Adipocyte (in vitro differentiated cells): Measurements from ENCODE around the gene NAPB.
A peak's percentile ranks its signal among the peaks of the same experiment; 100 is the strongest.
"Not testable (repeated sequence)": the region's sequence is repeated elsewhere in the genome, so short reads cannot be mapped to it uniquely, and the experiment has no call there.

Source experiments
- DNase-seq: peaks from one replicate; pipeline ENCODE4 v3.0.0-alpha.2; 2015; ENCODE audit warnings: low read depth
- H3K27me3 ChIP-seq: replicated peaks from 2 replicates; pipeline ENCODE4 v1.7.0; 2013; ENCODE audit warnings: mild to moderate bottlenecking, low read length, moderate library complexity; ENCODE audit not compliant: control insufficient read depth, insufficient read depth
- H3K36me3 ChIP-seq: 2 replicates; pipeline ENCODE4 v1.7.0; 2013; ENCODE audit warnings: low read length, mild to moderate bottlenecking, moderate library complexity; ENCODE audit not compliant: control insufficient read depth, insufficient read depth, severe bottlenecking
- H3K4me1 ChIP-seq: 2 replicates; pipeline ENCODE4 v1.7.0; 2013; ENCODE audit warnings: mild to moderate bottlenecking, low read length, moderate library complexity; ENCODE audit not compliant: control insufficient read depth, insufficient read depth
- H3K4me3 ChIP-seq: 2 replicates; pipeline ENCODE4 v1.7.0; 2013; ENCODE audit warnings: mild to moderate bottlenecking, low read length, moderate library complexity
- H3K9ac ChIP-seq: 2 replicates; pipeline ENCODE4 v1.7.0; 2013; ENCODE audit warnings: mild to moderate bottlenecking, low read length, moderate library complexity
- H3K9me3 ChIP-seq: 2 replicates; pipeline ENCODE4 v1.7.0; 2013; ENCODE audit warnings: mild to moderate bottlenecking, low read length, moderate library complexity; ENCODE audit not compliant: control insufficient read depth

NAPB gene

DNA sequence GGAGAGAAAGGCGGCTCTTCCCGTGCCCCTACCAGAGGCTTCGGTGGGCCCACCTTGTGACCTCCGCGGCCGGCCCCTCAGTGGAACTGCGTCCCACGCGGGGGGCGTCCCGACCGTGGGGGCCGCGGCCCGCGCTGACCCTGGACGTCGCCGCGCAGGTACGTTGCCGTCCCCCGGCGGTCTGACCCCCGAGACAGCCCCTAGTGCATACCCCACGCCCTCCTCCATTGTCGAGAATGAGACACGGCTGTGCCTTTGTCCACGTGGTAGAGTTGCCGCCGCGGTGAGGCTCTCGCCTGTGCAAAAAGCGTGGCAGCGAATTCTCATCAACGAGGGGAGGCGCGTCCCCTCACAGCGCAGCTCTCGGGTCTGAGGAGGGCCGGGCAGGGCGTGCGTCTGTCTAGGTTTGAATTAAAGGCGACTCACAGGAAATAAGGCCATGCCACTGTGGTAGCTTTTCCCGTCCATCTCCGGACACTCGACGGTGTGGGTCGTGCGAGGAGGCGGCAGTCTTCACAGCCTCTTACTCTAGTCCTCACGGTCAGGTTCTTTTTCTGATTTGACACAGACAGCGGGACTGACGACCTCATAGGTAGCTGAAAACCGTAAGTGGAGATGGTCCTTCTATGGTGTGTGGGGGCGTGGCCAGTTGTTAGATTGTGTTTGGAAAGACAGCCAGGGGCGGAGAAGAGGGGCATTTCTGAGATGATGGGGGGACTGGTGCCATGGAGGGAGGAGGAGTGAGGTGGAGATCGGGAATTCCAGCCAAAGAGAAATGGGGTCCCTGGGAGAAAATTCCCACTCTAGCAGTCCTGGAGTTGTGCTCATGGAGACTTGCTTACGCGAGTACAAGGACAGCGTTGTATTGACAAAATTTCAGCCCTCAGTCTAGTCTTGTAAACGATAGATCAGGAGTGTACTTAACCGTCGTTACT is 70.1 kb downstream of the NAPB start:
- Histone ChIP-seq H3K4me3 (peak overlapping the region; percentile 91), H3K9ac (peak overlapping the region; percentile 87), H3K36me3 (peaks cover 19% of the 10 kb centered on the region), H3K9me3 (no peaks in the 10 kb centered on the region), H3K27me3 (no peaks in the 10 kb centered on the region), H3K4me1 (peaks cover 28% of the 10 kb centered on the region)
- DNase-seq: peak; percentile 76

DNA sequence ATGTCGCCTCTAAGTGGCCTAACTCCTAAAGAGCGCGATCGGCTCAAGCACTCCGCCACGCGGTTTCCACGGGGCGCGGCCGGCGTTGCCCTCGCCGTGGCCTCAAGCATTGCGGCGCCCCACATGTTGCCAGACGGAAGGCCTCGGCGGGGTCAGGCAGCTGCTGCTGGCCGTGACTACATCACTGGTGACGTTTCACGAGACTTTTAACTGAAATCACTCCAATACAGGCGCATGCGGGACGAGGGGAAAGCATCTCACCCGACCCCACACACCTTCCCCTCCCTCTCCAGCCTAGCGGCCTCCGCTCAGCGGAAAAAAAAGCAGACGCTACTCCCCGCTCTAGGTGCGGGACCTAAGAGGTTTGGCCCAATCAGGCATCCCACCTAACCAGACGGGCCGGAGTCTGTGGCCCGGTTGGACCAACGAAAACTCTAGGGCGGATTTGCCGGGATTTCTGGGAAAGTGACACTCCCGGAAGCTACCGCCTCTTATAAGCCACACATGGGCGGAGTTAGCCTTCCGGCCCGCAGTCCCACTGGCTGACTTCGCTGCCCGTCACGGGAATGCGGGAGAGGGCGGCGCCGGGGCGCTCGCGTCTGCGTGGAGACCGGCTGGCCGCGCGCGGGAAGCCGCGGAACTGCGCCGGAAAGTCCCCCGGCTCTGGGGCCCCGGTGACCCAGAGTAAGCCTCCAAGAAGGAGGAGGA is 70.9 kb downstream of the NAPB start, which contains the start of gene NXT1:
TSS of gene NXT1 (plus strand) at position 596 of the 708 bp plus-strand sequence. CDS start 3,251 bp downstream, outside the sequence.
- H3K36me3 ChIP-seq: peaks cover 15% of the 10 kb centered on the region
- peak within 1 kb of the TSS; percentile 87 for H3K9ac ChIP-seq
- H3K4me1 ChIP-seq: peaks cover 28% of the 10 kb centered on the region
- no peaks in the 10 kb centered on the region for H3K9me3 ChIP-seq
- peak within 1 kb of the TSS; percentile 91 for H3K4me3 ChIP-seq
- peak; percentile 99 for DNase-seq
- no peaks in the 10 kb centered on the region for H3K27me3 ChIP-seq

DNA sequence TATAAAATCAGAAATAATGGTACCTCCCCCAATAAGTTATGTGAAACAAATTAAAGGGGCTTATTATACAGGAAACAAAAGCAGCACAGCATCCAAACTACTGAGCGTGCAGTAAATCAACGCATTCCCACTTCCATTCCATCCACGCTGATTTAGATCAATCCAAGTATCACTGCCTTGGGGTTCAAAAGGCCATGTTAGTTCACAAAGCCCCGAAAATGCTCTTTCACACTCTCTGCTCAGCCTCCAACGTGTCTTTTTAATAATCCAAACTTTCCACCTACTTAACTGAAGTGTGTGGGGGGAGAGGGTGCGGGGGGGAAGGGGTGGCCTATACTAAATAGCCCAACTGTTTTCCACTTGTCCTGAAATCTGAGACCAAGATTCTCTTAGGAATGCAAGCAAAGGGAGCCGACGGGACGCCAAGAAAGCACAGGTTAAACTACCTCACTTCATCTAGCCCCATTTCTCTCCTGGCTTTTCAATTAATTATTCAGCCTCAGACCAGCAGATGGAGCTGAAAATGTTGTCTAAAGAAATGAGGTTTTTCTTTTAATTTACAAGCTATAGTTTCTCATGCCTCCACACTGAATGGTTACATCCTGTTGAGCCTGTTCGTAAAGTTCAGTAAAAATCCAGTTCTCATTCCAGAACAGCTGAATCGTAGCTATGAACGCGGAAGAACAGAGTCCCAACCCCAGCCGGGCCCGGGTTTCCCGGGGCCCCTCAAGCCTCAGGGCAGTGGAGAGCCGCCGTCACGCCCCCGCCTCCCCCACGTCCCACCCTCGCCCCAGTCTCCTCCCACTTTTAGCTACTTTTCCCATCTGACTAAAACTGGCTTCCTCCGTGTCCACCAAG is 71.7 kb downstream of the NAPB start:
- Histone ChIP-seq H3K27me3 (no peaks in the 10 kb centered on the region), H3K4me3 (peak overlapping the region; percentile 91), H3K36me3 (peaks cover 8% of the 10 kb centered on the region), H3K4me1 (peaks cover 28% of the 10 kb centered on the region), H3K9ac (peak overlapping the region; percentile 87), H3K9me3 (no peaks in the 10 kb centered on the region)
- no peak for DNase-seq

DNA sequence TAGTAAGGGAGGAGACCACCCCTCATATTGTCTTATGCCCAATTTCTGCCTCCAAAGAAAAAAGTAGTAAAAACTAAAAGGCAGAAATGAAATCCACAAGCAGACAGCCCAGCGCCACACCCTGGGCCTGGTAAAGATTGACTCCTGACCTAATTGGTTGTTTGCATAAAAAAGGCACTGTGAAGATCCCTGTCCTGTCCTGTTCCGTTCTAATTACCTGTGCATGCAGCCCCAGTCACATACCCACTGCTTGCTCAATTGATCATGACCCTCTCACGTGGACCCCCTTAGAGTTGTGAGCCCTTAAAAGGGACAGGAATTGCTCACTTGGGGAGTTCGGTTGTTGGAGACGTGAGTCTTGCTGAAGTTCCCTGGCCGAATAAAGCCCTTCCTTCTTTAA is 72.8 kb downstream of the NAPB start:
- H3K36me3 ChIP-seq, H3K27me3 ChIP-seq, H3K4me3 ChIP-seq, H3K9me3 ChIP-seq, DNase-seq: not testable (repeated sequence)
- peak overlapping the region; percentile 87 for H3K9ac ChIP-seq
- H3K4me1 ChIP-seq: peaks cover 28% of the 10 kb centered on the region

DNA sequence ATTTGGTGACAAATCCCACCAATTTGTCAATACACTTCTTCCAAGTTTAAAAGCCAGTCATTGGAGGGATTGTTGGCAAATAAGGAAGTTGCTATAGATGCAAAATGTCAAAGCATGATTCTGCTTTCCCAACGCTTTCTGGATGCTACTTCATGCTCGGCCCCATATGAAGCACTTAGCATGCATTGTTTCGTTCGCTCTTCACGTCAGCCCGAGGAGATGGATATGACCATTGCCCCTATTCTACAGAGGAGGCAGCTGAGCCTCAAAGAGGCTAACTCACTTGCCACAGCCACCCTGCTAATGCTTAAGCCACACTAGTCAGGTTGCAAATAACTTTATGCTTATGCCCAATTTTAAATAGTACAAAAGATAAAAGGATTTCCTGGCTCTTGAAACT is 73.5 kb downstream of the NAPB start:
- no peak for DNase-seq

DNA sequence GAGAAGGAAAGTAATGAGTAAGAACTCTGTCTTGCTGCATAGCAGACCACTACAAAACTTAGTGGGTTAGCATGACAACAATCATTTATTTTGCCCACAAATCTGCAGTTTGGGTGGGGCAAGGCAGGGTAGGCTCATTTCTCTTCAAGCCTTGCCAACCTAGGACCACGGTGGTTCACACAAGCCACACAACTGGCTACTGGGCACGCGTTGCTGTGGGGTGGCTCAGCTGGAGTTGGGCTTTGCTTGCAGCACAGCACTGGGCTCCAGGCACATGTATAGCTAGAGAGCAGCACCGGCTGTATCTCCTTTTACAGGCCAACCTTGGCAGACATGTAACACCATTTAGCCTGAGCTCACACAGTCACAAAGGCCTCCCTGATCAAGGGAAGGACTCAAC is 75.3 kb downstream of the NAPB start:
- Histone ChIP-seq H3K4me1 (peaks cover 15% of the 10 kb centered on the region), H3K36me3 (no peaks in the 10 kb centered on the region), H3K4me3 (no peak overlapping the region), H3K27me3 (no peaks in the 10 kb centered on the region), H3K9me3 (no peaks in the 10 kb centered on the region), H3K9ac (no peak overlapping the region)
- no peak for DNase-seq

More for the DNA sequence above, 73.5 kb downstream of the NAPB start:
- Histone ChIP-seq H3K4me1 (peaks cover 28% of the 10 kb centered on the region), H3K27me3 (no peaks in the 10 kb centered on the region), H3K9ac (no peak overlapping the region), H3K36me3 (no peaks in the 10 kb centered on the region), H3K9me3 (no peaks in the 10 kb centered on the region), H3K4me3 (no peak overlapping the region)

DNA sequence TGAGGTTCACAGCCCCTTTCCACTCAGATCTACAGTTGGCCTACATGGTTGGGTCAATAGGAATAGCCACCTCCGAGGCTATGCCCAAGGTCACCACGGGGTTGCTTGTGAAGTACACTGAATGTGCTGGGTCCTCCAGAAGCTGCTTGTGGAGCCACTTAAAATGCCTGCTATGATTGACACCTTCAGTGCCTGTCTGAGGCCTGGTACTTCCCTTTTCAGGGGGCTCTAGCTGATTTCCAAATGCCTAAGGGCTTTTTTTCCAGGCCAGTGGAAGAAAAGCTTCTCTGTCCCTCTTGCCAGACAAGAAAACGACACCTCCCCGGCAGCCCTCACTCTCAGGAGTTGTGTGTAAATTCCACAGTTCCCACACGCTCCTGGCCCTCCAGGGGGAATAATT is 77.0 kb downstream of the NAPB start:
- no peaks in the 10 kb centered on the region for H3K9me3 ChIP-seq
- no peaks in the 10 kb centered on the region for H3K36me3 ChIP-seq
- peaks cover 14% of the 10 kb centered on the region for H3K4me1 ChIP-seq
- H3K9ac ChIP-seq: no peak overlapping the region
- no peak for DNase-seq
- H3K27me3 ChIP-seq: no peaks in the 10 kb centered on the region
- H3K4me3 ChIP-seq: no peak overlapping the region

DNA sequence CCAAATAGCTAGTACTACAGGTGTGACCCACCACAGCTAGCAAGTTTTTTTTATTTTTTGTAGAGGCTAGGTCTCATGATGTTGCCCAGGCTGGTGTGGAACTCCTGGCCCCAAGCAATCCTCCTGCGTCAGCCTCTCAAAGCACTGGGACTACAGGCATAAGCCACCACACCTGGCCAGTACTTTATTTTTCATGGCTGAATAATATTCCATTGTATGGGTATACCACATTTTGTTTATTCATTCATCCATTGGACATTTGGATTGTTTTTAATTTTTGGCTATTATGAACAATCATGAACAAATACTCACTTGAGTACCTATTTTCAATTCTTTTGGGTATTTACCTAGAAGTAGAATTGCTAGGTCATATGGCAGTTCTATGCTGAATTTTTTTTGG is 77.7 kb downstream of the NAPB start:
- Histone ChIP-seq H3K9ac (no peak overlapping the region), H3K27me3 (no peaks in the 10 kb centered on the region), H3K4me1 (peaks cover 9% of the 10 kb centered on the region), H3K36me3 (no peaks in the 10 kb centered on the region), H3K4me3 (no peak overlapping the region), H3K9me3 (no peaks in the 10 kb centered on the region)
- DNase-seq: no peak

DNA sequence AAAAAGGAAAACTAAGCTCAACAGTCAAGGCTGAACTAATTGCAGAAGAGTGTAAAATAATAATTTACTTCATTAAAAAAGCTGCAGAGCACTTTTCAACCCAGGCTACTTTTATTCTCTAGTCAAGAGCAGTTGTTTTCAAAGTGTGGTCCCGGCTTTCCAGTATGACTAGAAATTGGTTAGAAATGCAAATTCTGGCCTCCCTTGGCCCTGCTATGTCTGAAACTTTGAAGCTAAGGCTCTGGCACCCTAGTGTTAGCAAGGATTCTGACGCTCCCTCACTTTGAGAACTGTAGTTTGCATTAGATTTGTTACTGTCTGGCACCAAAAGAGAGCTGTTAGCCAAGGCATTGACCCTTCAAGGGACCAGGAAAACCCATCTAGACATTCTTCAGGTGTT is 80.2 kb downstream of the NAPB start:
- Histone ChIP-seq H3K36me3 (no peaks in the 10 kb centered on the region), H3K9ac (no peak overlapping the region), H3K4me1 (peaks cover 5% of the 10 kb centered on the region), H3K27me3 (no peaks in the 10 kb centered on the region), H3K4me3 (no peak overlapping the region), H3K9me3 (no peaks in the 10 kb centered on the region)
- DNase-seq: no peak

DNA sequence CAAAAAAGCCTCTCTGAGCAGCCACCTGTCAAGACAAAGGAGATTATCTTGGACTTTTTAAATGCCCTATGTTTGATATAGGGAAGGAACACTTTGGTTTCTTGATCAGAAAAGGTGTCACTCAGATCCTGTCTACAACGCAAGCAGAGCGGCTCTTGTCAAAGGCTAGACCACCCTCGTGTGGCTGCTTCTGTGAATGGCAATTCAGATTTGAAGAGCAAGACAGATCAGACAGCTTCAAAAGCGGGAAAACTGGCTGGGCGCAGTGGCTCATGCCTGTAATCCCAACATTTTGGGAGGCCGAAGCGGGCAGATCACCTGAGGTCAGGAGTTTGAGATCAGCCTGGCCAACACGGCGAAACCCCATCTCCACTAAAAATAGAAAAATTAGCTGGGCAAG is 80.8 kb downstream of the NAPB start:
- no peaks in the 10 kb centered on the region for H3K36me3 ChIP-seq
- no peak overlapping the region for H3K9ac ChIP-seq
- H3K4me1 ChIP-seq: peaks cover 5% of the 10 kb centered on the region
- peak; percentile 83 for DNase-seq
- no peaks in the 10 kb centered on the region for H3K27me3 ChIP-seq
- H3K4me3 ChIP-seq: no peak overlapping the region
- no peaks in the 10 kb centered on the region for H3K9me3 ChIP-seq

DNA sequence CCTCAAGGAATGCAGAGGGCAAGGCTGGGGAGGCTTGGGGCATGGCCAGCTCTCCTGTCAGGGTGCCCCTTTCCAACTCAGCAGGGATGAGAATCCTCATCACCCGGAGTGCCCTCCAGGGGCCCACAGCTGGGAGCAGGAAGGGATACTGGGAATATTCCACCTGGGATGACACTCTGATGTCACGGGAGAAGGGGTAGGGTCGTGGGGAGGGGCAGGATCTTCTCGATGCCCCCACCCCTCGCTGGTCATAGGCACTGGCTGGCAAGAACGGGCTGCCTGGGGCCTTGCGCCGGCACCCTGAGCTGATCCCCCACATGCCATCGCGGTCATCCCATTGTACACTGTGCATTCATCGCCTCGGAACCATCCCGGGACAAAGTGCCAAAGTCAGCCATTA is 81.3 kb downstream of the NAPB start:
- Histone ChIP-seq H3K27me3 (no peaks in the 10 kb centered on the region), H3K9ac (no peak overlapping the region), H3K36me3 (no peaks in the 10 kb centered on the region), H3K4me3 (no peak overlapping the region), H3K4me1 (peaks cover 5% of the 10 kb centered on the region), H3K9me3 (no peaks in the 10 kb centered on the region)
- no peak for DNase-seq
